Astrocyte (in vitro differentiated cells and primary cell): ENCODE measurements around the gene CREB3L2. TPM values are rescaled to one million over a fixed set of nuclear protein-coding genes. Genes with fewer than 3 reads are reported as not detected.

Source experiments
- DNase-seq: peaks from one replicate; pipeline ENCODE4 v3.0.0-alpha.2; 2010; ENCODE audit warnings: low read depth
- FAIRE-seq: peaks from 2 replicates; lab custom pipeline; 2011; peaks lifted over from hg19 to GRCh38; lab: Jason Lieb, UNC
- H2AFZ ChIP-seq: 2 replicates; pipeline ENCODE4 v1.6.0; 2012; ENCODE audit warnings: low read depth, low read length, inconsistent platforms
- H3K27ac ChIP-seq: 2 replicates; pipeline ENCODE4 v1.5.1; 2011; ENCODE audit warnings: low read depth, low read length, inconsistent platforms
- H3K27me3 ChIP-seq: 2 replicates; pipeline ENCODE4 v1.6.0; 2011; ENCODE audit warnings: low read length, inconsistent platforms; ENCODE audit not compliant: insufficient read depth
- H3K36me3 ChIP-seq: 2 replicates; pipeline ENCODE4 v1.5.1; 2011; ENCODE audit warnings: low read length, inconsistent platforms; ENCODE audit not compliant: insufficient read depth
- H3K4me1 ChIP-seq: 2 replicates; pipeline ENCODE4 v1.5.1; 2011; ENCODE audit warnings: low read length, inconsistent platforms; ENCODE audit not compliant: insufficient read depth
- H3K4me2 ChIP-seq: 2 replicates; pipeline ENCODE4 v1.6.0; 2012; ENCODE audit warnings: low read length, inconsistent platforms
- H3K4me3 ChIP-seq: 2 replicates; pipeline ENCODE4 v1.5.1; 2011; ENCODE audit warnings: low read depth, mild to moderate bottlenecking, low read length, inconsistent platforms; ENCODE audit not compliant: insufficient read depth
- H3K79me2 ChIP-seq: 2 replicates; pipeline ENCODE4 v1.6.0; 2012; ENCODE audit warnings: mild to moderate bottlenecking, low read length, inconsistent platforms; ENCODE audit not compliant: insufficient read depth
- H3K9ac ChIP-seq: 2 replicates; pipeline ENCODE4 v1.6.0; 2012; ENCODE audit warnings: mild to moderate bottlenecking, low read length, inconsistent platforms
- H3K9me3 ChIP-seq: 2 replicates; pipeline ENCODE4 v1.5.1; 2012; ENCODE audit warnings: low read depth, mild to moderate bottlenecking, low read length, inconsistent platforms; ENCODE audit not compliant: insufficient read depth
- H4K20me1 ChIP-seq: 2 replicates; pipeline ENCODE4 v1.6.0; 2012; ENCODE audit warnings: low read length, inconsistent platforms; ENCODE audit not compliant: insufficient read depth
- H3K27ac Mint-ChIP-seq: one replicate; pipeline ENCODE4 v1.8.0; 2021; ENCODE audit warnings: mild to moderate bottlenecking, mixed read lengths; ENCODE audit not compliant: unreplicated experiment
- H3K27me3 Mint-ChIP-seq: one replicate; pipeline ENCODE4 v1.8.0; 2021; ENCODE audit warnings: low read depth, mixed read lengths; ENCODE audit not compliant: unreplicated experiment
- H3K36me3 Mint-ChIP-seq: one replicate; pipeline ENCODE4 v1.8.0; 2021; ENCODE audit warnings: low read depth, mixed read lengths; ENCODE audit not compliant: unreplicated experiment
- H3K4me1 Mint-ChIP-seq: one replicate; pipeline ENCODE4 v1.8.0; 2021; ENCODE audit warnings: low read depth, mixed read lengths; ENCODE audit not compliant: unreplicated experiment
- H3K4me3 Mint-ChIP-seq: one replicate; pipeline ENCODE4 v1.8.0; 2021; ENCODE audit warnings: mild to moderate bottlenecking, moderate library complexity, mixed read lengths; ENCODE audit not compliant: unreplicated experiment
- H3K9me3 Mint-ChIP-seq: one replicate; pipeline ENCODE4 v1.8.0; 2021; ENCODE audit warnings: mild to moderate bottlenecking, mixed read lengths; ENCODE audit not compliant: unreplicated experiment
- CTCF ChIP-seq: IDR thresholded peaks from 2 replicates; pipeline ENCODE4 v1.5.1; 2011; ENCODE audit warnings: low read depth, mild to moderate bottlenecking, inconsistent platforms, low read length, moderate library complexity; ENCODE audit not compliant: insufficient read depth
- EZH2 ChIP-seq: IDR thresholded peaks from 2 replicates; pipeline ENCODE4 v1.6.1; 2012; ENCODE audit warnings: mild to moderate bottlenecking, low read length, inconsistent platforms; ENCODE audit not compliant: insufficient read depth
- total RNA-seq: library from RNA; stranded (reverse); gene quantifications from 2 replicates; pipeline ENCODE4 v1.2.1, GENCODE V29; 2021

The CREB3L2 gene
- total RNA-seq, 1 donor from 2014 or later = 116 TPM

- Histone ChIP-seq H3K4me2 (no peak overlapping the region), H3K27me3 (no peaks in the 10 kb centered on the region), H3K4me3 (no peak overlapping the region), H3K9ac (no peak overlapping the region), H3K27ac (no peak overlapping the region), H4K20me1 (peaks cover 48% of the 10 kb centered on the region), H3K79me2 (peaks cover 95% of the 10 kb centered on the region), H2AFZ (no peak overlapping the region), H3K36me3 (no peaks in the 10 kb centered on the region), H3K9me3 (no peaks in the 10 kb centered on the region), H3K4me1 (peaks cover 23% of the 10 kb centered on the region)
- peaks cover 61% of the 10 kb centered on the region for H3K4me1 Mint-ChIP-seq
- TF ChIP-seq CTCF (no peak), EZH2 (no peak)
- no peak for DNase-seq
- no peak overlapping the region for H3K27ac Mint-ChIP-seq
- no peaks in the 10 kb centered on the region for H3K27me3 Mint-ChIP-seq
- no peak for FAIRE-seq
- no peak overlapping the region for H3K4me3 Mint-ChIP-seq
- H3K36me3 Mint-ChIP-seq = peaks cover 18% of the 10 kb centered on the region
- H3K9me3 Mint-ChIP-seq = no peaks in the 10 kb centered on the region
Observed at GRCh38 chr7:137949416-137950262, 52.2 kb downstream of the CREB3L2 start.

GRCh38 chr7:137948845-137949330, 53.0 kb downstream of the CREB3L2 start:
- FAIRE-seq = no peak

More at GRCh38 chr7:137948845-137949330, 53.0 kb downstream of the CREB3L2 start:
- no peak for DNase-seq
- Histone ChIP-seq H3K4me1 (peaks cover 23% of the 10 kb centered on the region), H3K36me3 (no peaks in the 10 kb centered on the region), H2AFZ (no peak overlapping the region), H3K27me3 (no peaks in the 10 kb centered on the region), H4K20me1 (peaks cover 43% of the 10 kb centered on the region), H3K4me2 (no peak overlapping the region), H3K79me2 (peaks cover 94% of the 10 kb centered on the region), H3K4me3 (no peak overlapping the region), H3K9me3 (no peaks in the 10 kb centered on the region), H3K27ac (no peak overlapping the region), H3K9ac (no peak overlapping the region)
- H3K36me3 Mint-ChIP-seq = peaks cover 17% of the 10 kb centered on the region
- H3K27ac Mint-ChIP-seq = no peak overlapping the region
- no peaks in the 10 kb centered on the region for H3K9me3 Mint-ChIP-seq
- H3K27me3 Mint-ChIP-seq = no peaks in the 10 kb centered on the region
- no peak overlapping the region for H3K4me3 Mint-ChIP-seq
- H3K4me1 Mint-ChIP-seq = peaks cover 58% of the 10 kb centered on the region
- TF ChIP-seq CTCF (no peak), EZH2 (no peak)
